ENCODE data around the gene ALKBH5.

The ALKBH5 gene

GRCh38 chr17:18183334-18184142 is at the start of gene ALKBH5:
Gene ALKBH5, plus strand, starts transcription at chr17:18183828. Its CDS starts 416 bp downstream, at chr17:18184244.
- peak; percentile 99 for DNase-seq

- no peak for DNase-seq
These were observed 47.3 kb upstream of the ALKBH5 start for GRCh38 chr17:18136357-18136756.

- no peak for DNase-seq
These were observed 45.4 kb upstream of the ALKBH5 start for GRCh38 chr17:18138065-18138749.

- DNase-seq: no peak
These were observed 44.5 kb upstream of the ALKBH5 start for GRCh38 chr17:18139092-18139491.

GRCh38 chr17:18139498-18139897 is 44.1 kb upstream of the ALKBH5 start:
- DNase-seq: no peak

GRCh38 chr17:18139949-18140348 is 43.7 kb upstream of the ALKBH5 start:
- no peak for DNase-seq

GRCh38 chr17:18140648-18141047 is 43.0 kb upstream of the ALKBH5 start:
- DNase-seq: no peak

GRCh38 chr17:18141210-18141803 is 42.3 kb upstream of the ALKBH5 start:
- DNase-seq: peak; percentile 66

GRCh38 chr17:18142417-18142816 is 41.2 kb upstream of the ALKBH5 start:
- no peak for DNase-seq

GRCh38 chr17:18143044-18143936 is 40.3 kb upstream of the ALKBH5 start:
- DNase-seq: no peak

GRCh38 chr17:18144261-18144660 is 39.4 kb upstream of the ALKBH5 start:
- no peak for DNase-seq

- no peak for DNase-seq
These were observed 38.8 kb upstream of the ALKBH5 start for GRCh38 chr17:18144855-18145254.

GRCh38 chr17:18145811-18146210 is 37.8 kb upstream of the ALKBH5 start:
- DNase-seq: no peak

- no peak for DNase-seq
These were observed 37.4 kb upstream of the ALKBH5 start for GRCh38 chr17:18146259-18146658.

GRCh38 chr17:18146980-18147379 is 36.6 kb upstream of the ALKBH5 start:
- no peak for DNase-seq

GRCh38 chr17:18148586-18148985 is 35.0 kb upstream of the ALKBH5 start:
- DNase-seq: no peak

GRCh38 chr17:18151290-18151689 is 32.3 kb upstream of the ALKBH5 start:
- no peak for DNase-seq

- no peak for DNase-seq
These were observed 28.4 kb upstream of the ALKBH5 start for GRCh38 chr17:18155179-18155578.

GRCh38 chr17:18156171-18156975 is 27.3 kb upstream of the ALKBH5 start:
- DNase-seq: no peak

GRCh38 chr17:18156976-18157280 is 26.7 kb upstream of the ALKBH5 start:
- DNase-seq: no peak

- no peak for DNase-seq
These were observed 26.2 kb upstream of the ALKBH5 start for GRCh38 chr17:18157354-18157985.

All from NCI-H2171 treated with DMSO at 0.1 percent for 48 hours (cell line).